CD14-positive monocyte (primary cell): ENCODE measurements around the gene RRAS. TPM values are rescaled to one million over a fixed set of nuclear protein-coding genes. Genes with fewer than 3 reads are reported as not detected.

ENCODE experiments used
- DNase-seq, 3 donors: peaks; one replicate each; pipeline ENCODE4 v3.0.0-alpha.2; 2011 to 2022
- H2AFZ ChIP-seq: 2 replicates; pipeline ENCODE4 v1.6.0; 2012; ENCODE audit warnings: mild to moderate bottlenecking, low read depth, low read length, inconsistent platforms; ENCODE audit not compliant: insufficient read depth, poor library complexity, severe bottlenecking
- H3K27ac ChIP-seq, 2 donors: 1 replicate in 1 of 2; 2 replicates in 1 of 2; pipeline ENCODE4 v1.5.1; 2012 to 2013; ENCODE audit warnings: low read length in 2 of 2, control low read depth in 1 of 2, inconsistent platforms in 1 of 2, low read depth in 1 of 2, mild to moderate bottlenecking in 1 of 2
- H3K27me3 ChIP-seq, 2 donors: one replicate each; pipeline versions ENCODE4 v1.6.0 to v1.6.1; 2011 to 2013; ENCODE audit warnings: low read length in 2 of 2; ENCODE audit not compliant: control insufficient read depth in 2 of 2, insufficient read depth in 2 of 2
- H3K36me3 ChIP-seq, 2 donors: replicated peaks in 1 of 2; 1 replicate in 1 of 2; 2 replicates in 1 of 2; pipeline versions ENCODE4 v1.5.1 to v1.6.1; 2012 to 2013; ENCODE audit warnings: low read length in 2 of 2, control low read depth in 1 of 2, inconsistent platforms in 1 of 2, mild to moderate bottlenecking in 1 of 2; ENCODE audit not compliant: insufficient read depth in 2 of 2, control insufficient read depth in 1 of 2
- H3K4me1 ChIP-seq, 2 donors: 1 replicate in 1 of 2; 2 replicates in 1 of 2; pipeline versions ENCODE4 v1.5.1 to v1.6.1; 2012 to 2013; ENCODE audit warnings: low read length in 2 of 2, control low read depth in 1 of 2, inconsistent platforms in 1 of 2, mild to moderate bottlenecking in 1 of 2, moderate library complexity in 1 of 2; ENCODE audit not compliant: insufficient read depth in 2 of 2, control insufficient read depth in 1 of 2
- H3K4me2 ChIP-seq: replicated peaks from 2 replicates; pipeline ENCODE3; 2012; ENCODE audit warnings: low read length, moderate library complexity, mild to moderate bottlenecking; ENCODE audit not compliant: poor library complexity, severe bottlenecking; ENCODE audit errors: extremely low read depth
- H3K4me3 ChIP-seq, 3 experiments: fragments of 200-600 bp in 1 of 3; sonication (generic) in 1 of 3; replicated peaks in 1 of 3; 1 replicate in 2 of 3; 2 replicates in 1 of 3; pipeline ENCODE4 v1.5.1; 2011 to 2013; ENCODE audit warnings: low read length in 3 of 3, mild to moderate bottlenecking in 3 of 3, control low read depth in 2 of 3, low read depth in 2 of 3, inconsistent platforms in 1 of 3, moderate library complexity in 1 of 3
- H3K79me2 ChIP-seq: 2 replicates; pipeline ENCODE4 v1.6.0; 2012; ENCODE audit warnings: mild to moderate bottlenecking, control low read depth, inconsistent platforms, low read length, moderate library complexity; ENCODE audit not compliant: insufficient read depth
- H3K9ac ChIP-seq: 2 replicates; pipeline ENCODE4 v1.6.0; 2017; ENCODE audit warnings: low read length, mild to moderate bottlenecking; ENCODE audit not compliant: insufficient read depth, poor library complexity, severe bottlenecking
- H3K9me3 ChIP-seq, 2 donors: replicated peaks in 1 of 2; 1 replicate in 1 of 2; 2 replicates in 1 of 2; pipeline versions ENCODE4 v1.5.1 to v1.6.1; 2012 to 2013; ENCODE audit warnings: low read length in 2 of 2, control low read depth in 1 of 2; ENCODE audit not compliant: control insufficient read depth in 1 of 2, insufficient read depth in 1 of 2
- H4K20me1 ChIP-seq: 2 replicates; pipeline ENCODE4 v1.6.0; 2012; ENCODE audit warnings: mild to moderate bottlenecking, low read length, control low read depth, moderate library complexity; ENCODE audit not compliant: insufficient read depth
- H3K27ac Mint-ChIP-seq, 7 donors: one replicate each; pipeline ENCODE4 v1.8.0; 2020; ENCODE audit warnings: mild to moderate bottlenecking in 7 of 7, mixed read lengths in 7 of 7, moderate library complexity in 6 of 7, inconsistent platforms in 2 of 7
- H3K27me3 Mint-ChIP-seq, 3 donors: one replicate each; pipeline ENCODE4 v1.8.0; 2021 to 2022; ENCODE audit warnings: low read depth in 3 of 3, mild to moderate bottlenecking in 3 of 3, mixed read lengths in 3 of 3, moderate library complexity in 3 of 3, inconsistent platforms in 1 of 3
- H3K36me3 Mint-ChIP-seq, 2 donors: one replicate each; pipeline ENCODE4 v1.8.0; 2020; ENCODE audit warnings: mixed read lengths in 2 of 2, inconsistent platforms in 1 of 2, mild to moderate bottlenecking in 1 of 2
- H3K4me1 Mint-ChIP-seq: one replicate; pipeline ENCODE4 v1.8.0; 2020; ENCODE audit warnings: mild to moderate bottlenecking, mixed read lengths
- H3K4me3 Mint-ChIP-seq, 2 donors: one replicate each; pipeline ENCODE4 v1.8.0; 2020; ENCODE audit warnings: mild to moderate bottlenecking in 2 of 2, mixed read lengths in 2 of 2, moderate library complexity in 1 of 2
- H3K9me3 Mint-ChIP-seq, 7 donors: one replicate each; pipeline ENCODE4 v1.8.0; 2020 to 2022; ENCODE audit warnings: mixed read lengths in 7 of 7, mild to moderate bottlenecking in 6 of 7, moderate library complexity in 6 of 7, inconsistent platforms in 2 of 7
- CTCF ChIP-seq: fragments of 200-600 bp; IDR thresholded peaks from one replicate; pipeline ENCODE4 v1.8.0; 2022; ENCODE audit warnings: antibody characterized with exemption, mild to moderate bottlenecking
- WGBS: methylation state at CpG from one replicate; pipeline ENCODE4 v1.1.5; 2013; ENCODE audit warnings: missing lambda C conversion rate; ENCODE audit not compliant: insufficient coverage; 5-methylcytosine and 5-hydroxymethylcytosine counted together
- intact Hi-C, 2 donors: fragments of 100-400 bp; cut with micrococcal nuclease; formaldehyde crosslinking; loops; one replicate each; pipeline versions ENCODE4 v1.15.0 to v1.15.1; 2023
- polyA plus RNA-seq, 3 donors: library from polyadenylated mRNA; depleted of rRNA in 1 of 3; unstranded in 2 of 3; stranded (reverse) in 1 of 3; fragments of 300-500 nt in 2 of 3; fragments of >200 nt in 1 of 3; fragmentation: Illumina TruSeq in 2 of 3; gene quantifications; 1 replicate in 2 of 3; 2 replicates in 1 of 3; pipeline ENCODE4 v1.2.3, GENCODE V29; 2012 to 2021

Gene RRAS
- polyA plus RNA-seq, 3 donors, result 74.9 to 91.7 (median 80.0) TPM

DNA sequence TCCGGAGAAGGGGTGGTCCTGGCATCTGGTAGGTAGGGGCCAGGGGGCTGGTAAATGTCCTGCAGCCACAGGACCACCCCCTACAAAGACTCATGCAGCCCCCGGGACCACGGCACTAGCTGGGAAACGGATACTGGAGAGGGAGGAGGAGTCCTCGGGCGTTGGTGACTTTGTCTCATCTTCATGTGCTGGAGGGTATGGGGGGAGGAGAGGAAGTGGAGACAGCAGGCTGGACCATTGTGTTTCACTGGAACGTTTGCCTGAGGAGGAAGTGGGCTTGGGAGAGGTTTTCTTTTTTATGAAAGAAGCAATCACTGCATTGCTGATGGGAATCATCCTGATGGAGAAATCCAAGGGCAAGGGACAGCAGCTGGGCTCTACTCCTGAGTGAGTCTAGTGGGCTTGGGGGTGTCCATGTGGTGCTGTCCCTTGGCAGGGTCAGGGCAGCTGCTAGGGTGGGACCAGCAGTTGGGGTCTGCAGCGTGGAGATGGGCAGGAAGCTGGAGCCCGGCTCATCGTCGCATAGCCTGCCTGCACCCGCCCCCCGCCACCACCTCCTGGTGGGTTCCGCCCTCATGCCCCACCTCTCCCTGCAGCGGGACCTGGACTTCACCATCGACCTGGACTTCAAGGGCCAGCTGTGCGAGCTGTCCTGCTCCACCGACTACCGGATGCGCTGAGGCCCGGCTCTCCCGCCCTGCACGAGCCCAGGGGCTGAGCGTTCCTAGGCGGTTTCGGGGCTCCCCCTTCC is 47.8 kb upstream of the RRAS start:
- Mint-ChIP-seq H3K9me3 (peaks cover 0 to 14% (median 8%) of the 10 kb centered on the region in 7 donors), H3K4me3 (peak overlapping the region in 1 of 2 donors; percentile 28), H3K36me3 (peaks cover 56 to 64% of the 10 kb centered on the region in 2 donors), H3K4me1 (peaks cover 37% of the 10 kb centered on the region), H3K27me3 (peaks cover 44 to 46% (median 44%) of the 10 kb centered on the region in 3 donors), H3K27ac (peak overlapping the region in 1 of 7 donors; percentile 56)
- Histone ChIP-seq H3K27ac (no peak overlapping the region), H3K79me2 (no peaks in the 10 kb centered on the region), H3K9me3 (peaks cover 0 to 11% of the 10 kb centered on the region in 2 donors), H3K36me3 (peaks cover 24 to 36% of the 10 kb centered on the region in 2 donors), H3K4me3 (no peak overlapping the region), H3K9ac (no peak overlapping the region), H2AFZ (no peak overlapping the region), H3K4me2 (no peak overlapping the region), H4K20me1 (peaks cover 5% of the 10 kb centered on the region), H3K27me3 (peaks cover 17 to 38% of the 10 kb centered on the region in 2 donors), H3K4me1 (peaks cover 29 to 34% of the 10 kb centered on the region in 2 donors)
- intact Hi-C loops, result no loop called here
- no peak for TF ChIP-seq CTCF
- no peak for DNase-seq
- WGBS, result 58% methylated on average over 10 of the region's 26 CpGs

- Mint-ChIP-seq H3K27ac (peak overlapping the region in 2 of 7 donors; percentile 54 to 59), H3K4me1 (peaks cover 32% of the 10 kb centered on the region), H3K4me3 (no peak overlapping the region), H3K27me3 (peaks cover 38 to 40% (median 38%) of the 10 kb centered on the region in 3 donors), H3K9me3 (peaks cover 0 to 14% (median 8%) of the 10 kb centered on the region in 7 donors), H3K36me3 (peaks cover 61 to 70% of the 10 kb centered on the region in 2 donors)
- H3K4me1 ChIP-seq, result peaks cover 29 to 34% of the 10 kb centered on the region in 2 donors
- peaks cover 0 to 11% of the 10 kb centered on the region in 2 donors for H3K9me3 ChIP-seq
- H3K27me3 ChIP-seq, result peaks cover 17 to 33% of the 10 kb centered on the region in 2 donors
- DNase-seq, result no peak
- 77% methylated on average over 7 of the region's 12 CpGs for WGBS
- H3K36me3 ChIP-seq, result peaks cover 28 to 42% of the 10 kb centered on the region in 2 donors
- H3K9ac ChIP-seq, result no peak overlapping the region
- no peak overlapping the region for H3K4me2 ChIP-seq
- peaks cover 5% of the 10 kb centered on the region for H4K20me1 ChIP-seq
- H2AFZ ChIP-seq, result no peak overlapping the region
- intact Hi-C loops, result no loop called here
- H3K79me2 ChIP-seq, result no peaks in the 10 kb centered on the region
- TF ChIP-seq CTCF, result no peak
- no peak overlapping the region for H3K4me3 ChIP-seq
- no peak overlapping the region for H3K27ac ChIP-seq
Observed at GRCh38 chr19:49687150-49687549, 47.2 kb upstream of the RRAS start.
